DMS 273 (cell line): ENCODE results near the gene PUSL1.
"Not testable (repeated sequence)": the region's sequence is repeated elsewhere in the genome, so short reads cannot be mapped to it uniquely, and the experiment has no call there.

Source experiments
- DNase-seq: peaks from one replicate; lab custom pipeline; 2025; ENCODE audit not compliant: unreplicated experiment; lab: John Stamatoyannopoulos, UW

Gene PUSL1

DNA sequence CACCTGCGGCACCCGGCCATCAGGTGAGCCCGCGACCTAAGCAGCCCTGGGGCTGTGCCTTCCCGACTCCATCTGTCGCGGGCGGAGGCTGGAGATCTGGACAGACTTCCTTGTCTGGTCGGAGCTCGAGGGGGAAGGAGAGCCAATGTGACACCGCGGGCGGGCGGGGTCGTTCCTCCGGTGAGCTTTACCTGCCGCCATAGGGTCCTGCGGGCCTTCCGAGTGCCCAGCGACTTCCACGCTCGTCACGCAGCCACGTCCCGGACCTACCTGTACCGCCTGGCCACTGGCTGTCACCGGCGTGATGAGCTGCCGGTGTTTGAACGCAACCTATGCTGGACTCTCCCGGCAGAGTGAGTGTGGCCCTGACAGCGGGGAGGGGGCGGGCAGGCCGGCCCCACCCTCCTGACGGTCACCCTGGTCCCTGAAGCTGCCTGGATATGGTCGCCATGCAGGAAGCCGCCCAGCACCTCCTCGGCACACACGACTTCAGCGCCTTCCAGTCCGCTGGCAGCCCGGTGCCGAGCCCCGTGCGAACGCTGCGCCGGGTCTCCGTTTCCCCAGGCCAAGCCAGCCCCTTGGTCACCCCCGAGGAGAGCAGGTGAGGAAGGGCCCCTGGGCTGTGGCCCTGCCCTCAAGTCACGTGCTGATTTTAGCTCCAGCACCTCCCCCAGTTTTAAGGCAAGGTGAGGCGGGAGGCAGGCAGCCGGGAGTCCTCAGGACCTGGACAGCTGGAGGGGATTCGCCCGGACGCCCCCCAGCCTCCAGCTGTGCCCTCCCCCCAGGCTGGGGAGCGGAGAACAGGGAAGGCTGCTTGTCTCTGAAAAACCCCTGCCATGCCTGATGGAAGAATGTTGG lies 1.1 kb downstream of the PUSL1 start:
- DNase-seq, result peak; percentile 72

GRCh38 chr1:1310109-1310385 lies 1.6 kb downstream of the PUSL1 start:
- no peak for DNase-seq

GRCh38 chr1:1310476-1311053 lies 2.2 kb downstream of the PUSL1 start:
- DNase-seq, result no peak

GRCh38 chr1:1311107-1312104 lies 3.0 kb downstream of the PUSL1 start:
- no peak for DNase-seq

- DNase-seq, result no peak
Observed at GRCh38 chr1:1312450-1313314, 4.3 kb downstream of the PUSL1 start.

DNA sequence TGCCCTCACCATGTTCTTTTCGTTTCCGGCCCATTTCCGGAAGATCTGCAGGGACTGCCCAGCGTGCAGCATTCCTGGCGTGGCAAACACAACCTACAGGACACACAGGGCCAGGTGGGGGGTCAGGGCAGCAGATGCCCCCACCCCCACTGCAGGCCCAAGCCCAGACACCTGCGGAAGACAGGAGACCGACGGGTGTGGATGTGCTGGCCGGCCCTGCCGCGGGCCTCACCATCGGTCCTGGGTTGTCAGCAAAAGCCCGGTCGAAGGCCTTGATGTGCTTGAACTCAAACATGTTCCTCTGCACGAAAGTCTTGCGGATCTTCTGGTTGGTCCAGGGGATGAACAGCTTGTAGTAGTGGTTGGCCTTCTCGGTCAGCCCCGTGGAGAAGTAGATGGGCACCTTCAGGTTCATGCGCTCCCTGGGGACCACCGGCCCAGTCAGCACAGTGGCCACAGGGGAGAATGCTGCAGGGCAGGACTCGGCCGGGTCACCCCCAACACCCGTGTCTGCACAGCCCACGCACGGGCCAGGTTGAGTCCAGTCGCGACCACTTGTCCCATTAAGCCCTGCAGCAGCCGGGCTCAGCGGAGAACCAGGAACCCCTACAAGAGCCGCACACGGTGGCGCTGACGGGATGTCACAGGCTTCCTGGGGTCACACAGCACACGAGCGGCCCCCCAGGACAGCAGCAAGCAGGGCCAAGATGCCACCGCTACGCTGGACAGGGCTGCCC lies 5.3 kb downstream of the PUSL1 start:
- DNase-seq, result no peak

DNA sequence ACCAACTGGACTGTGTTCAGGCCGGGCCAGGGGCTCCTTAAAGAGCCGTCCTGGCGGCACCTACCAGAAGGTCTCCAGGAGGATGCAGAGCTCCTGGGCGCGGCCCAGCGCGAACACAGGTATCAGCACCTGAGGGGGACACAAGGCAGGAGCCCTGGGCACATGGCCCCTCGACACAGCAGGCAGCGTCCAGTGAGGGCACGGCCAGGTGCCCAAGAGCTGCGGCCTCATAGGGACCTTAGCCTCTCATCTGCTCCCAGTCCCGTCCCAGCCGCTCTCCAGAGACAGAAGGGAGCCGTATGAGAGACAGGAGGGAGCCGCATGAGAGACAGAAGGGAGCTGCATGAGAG lies 5.8 kb downstream of the PUSL1 start:
- DNase-seq, result no peak

DNA sequence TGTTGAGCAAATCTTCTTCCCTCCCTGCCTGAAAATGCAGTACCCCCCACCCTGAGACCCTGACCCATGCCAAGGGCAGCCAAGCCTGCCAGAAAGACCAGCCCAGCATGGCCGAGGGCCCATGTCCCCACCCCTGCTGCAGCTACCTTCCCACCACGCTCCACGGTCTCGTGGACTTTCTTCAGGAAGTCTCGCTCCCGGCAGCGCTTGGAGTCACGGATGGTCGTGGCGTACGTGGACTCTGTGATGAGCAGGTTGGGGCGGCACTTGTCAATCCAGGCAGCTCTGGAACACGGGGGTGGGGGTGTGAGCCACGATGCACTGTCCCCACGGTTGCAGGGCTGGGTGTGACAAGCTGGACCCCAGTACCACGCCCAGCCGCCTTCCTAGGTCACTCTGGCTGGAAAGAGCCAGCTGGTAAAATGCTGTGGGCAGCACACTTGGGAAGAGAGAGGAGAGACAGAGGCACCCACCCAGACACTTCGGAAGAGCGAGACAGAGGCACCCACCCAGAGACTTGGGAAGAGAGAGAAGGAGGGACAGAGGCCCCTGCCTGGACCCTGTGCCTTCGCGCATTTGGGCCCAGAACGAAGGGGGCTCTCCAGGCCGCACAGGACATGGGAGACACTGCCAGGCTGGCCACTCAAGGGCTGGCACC lies 6.4 kb downstream of the PUSL1 start:
- DNase-seq, result no peak

- DNase-seq, result no peak
Observed at GRCh38 chr1:1315435-1315954, 7.1 kb downstream of the PUSL1 start.

DNA sequence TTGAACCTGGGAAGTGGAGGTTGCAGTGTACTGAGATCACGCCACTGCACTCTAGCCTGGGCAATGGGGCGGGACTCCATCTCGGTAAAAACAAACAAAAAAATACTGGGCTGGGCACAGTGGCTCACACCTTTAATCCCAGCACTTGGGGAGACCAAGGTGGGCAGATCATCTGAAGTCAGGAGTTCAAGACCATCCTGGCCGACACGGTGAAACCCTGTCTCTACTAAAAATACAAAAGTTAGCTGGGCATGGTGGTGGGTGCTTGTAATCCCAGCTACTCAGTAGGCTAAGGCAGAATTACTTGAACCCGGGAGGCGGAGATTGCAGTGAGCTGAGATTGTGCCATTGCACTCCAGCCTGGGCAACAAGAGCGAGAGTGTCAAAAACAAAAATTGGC lies 7.8 kb downstream of the PUSL1 start:
- not testable (repeated sequence) for DNase-seq

DNA sequence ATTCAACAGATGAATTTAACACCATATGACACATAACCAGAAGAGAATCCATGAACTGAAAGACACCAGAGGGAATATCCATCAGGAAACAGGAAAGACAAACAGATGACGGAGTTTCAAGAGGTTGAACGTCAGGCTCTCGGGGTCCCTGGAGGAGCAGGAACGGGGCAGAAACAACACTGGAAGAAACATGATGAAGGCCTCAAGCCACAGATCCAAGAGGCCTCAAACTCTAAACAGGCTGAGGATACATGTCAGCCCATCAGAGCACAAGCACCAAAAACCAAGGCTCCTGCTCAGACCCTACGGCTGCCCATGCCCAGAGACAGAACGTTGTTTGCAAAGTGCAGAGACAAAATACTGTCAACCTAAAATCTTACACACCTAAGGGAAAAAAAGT lies 9.0 kb downstream of the PUSL1 start:
- no peak for DNase-seq

- peak; percentile 95 for DNase-seq
Observed at GRCh38 chr1:1318131-1318652, 9.8 kb downstream of the PUSL1 start.

- DNase-seq, result no peak
Observed at GRCh38 chr1:1318777-1319645, 10.6 kb downstream of the PUSL1 start.

DNA sequence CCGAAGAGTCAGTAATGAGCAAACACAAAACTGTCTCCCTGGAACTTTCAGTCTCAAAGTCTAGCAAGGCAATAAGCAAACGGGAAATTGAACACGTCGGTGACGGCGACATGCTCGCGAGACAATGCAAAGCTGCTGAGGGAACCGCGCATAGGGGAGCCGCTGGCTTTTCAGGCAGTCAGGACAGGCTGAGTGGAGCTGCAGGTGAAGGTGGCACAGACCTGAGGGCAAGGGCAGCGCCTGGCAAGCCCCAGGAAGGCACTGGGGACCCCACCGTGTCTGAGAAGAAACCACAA lies 11.2 kb downstream of the PUSL1 start:
- no peak for DNase-seq

GRCh38 chr1:1320666-1321448 lies 12.5 kb downstream of the PUSL1 start:
- no peak for DNase-seq

- no peak for DNase-seq
Observed at GRCh38 chr1:1321477-1321876, 13.1 kb downstream of the PUSL1 start.

GRCh38 chr1:1322418-1322817 lies 14.0 kb downstream of the PUSL1 start:
- DNase-seq, result no peak

GRCh38 chr1:1322952-1323351 lies 14.6 kb downstream of the PUSL1 start:
- no peak for DNase-seq
